Tibial nerve (tissue), 3 donors: ENCODE measurements around the gene TXLNA.

Source experiments
- CTCF ChIP-seq, 5 experiments: fragments of 200-600 bp in 3 of 5; fragments of 450-650 bp in 2 of 5; sonication (generic) in 3 of 5; IDR thresholded peaks; one replicate each; pipeline ENCODE4 v1.5.1; 2016 to 2019; ENCODE audit warnings: antibody characterized with exemption in 5 of 5, mild to moderate bottlenecking in 3 of 5, moderate library complexity in 2 of 5
- POLR2A ChIP-seq, 2 donors: fragments of 450-650 bp; IDR thresholded peaks; one replicate each; pipeline ENCODE4 v1.6.1; 2017; ENCODE audit warnings: antibody characterized with exemption in 2 of 2, mild to moderate bottlenecking in 2 of 2, moderate library complexity in 2 of 2

- TF ChIP-seq CTCF (IDR thresholded peaks at IDR 0.05) (no peak), POLR2A (IDR thresholded peaks at IDR 0.05) (no peak)
Measured at GRCh38 chr1:32181065-32181464, 1.6 kb downstream of the TXLNA start.
